Upper lobe of left lung (tissue), 4 donors: ENCODE data around the gene TMEM40.

Source experiments
- CTCF ChIP-seq, 6 experiments: fragments of 450-650 bp in 4 of 6; fragments of 200-600 bp in 2 of 6; sonication (generic) in 2 of 6; IDR thresholded peaks; one replicate each; pipeline ENCODE4 v1.5.1; 2016 to 2019; ENCODE audit warnings: antibody characterized with exemption in 6 of 6
- EP300 ChIP-seq, 4 donors: sonication (generic); formaldehyde crosslinking; IDR thresholded peaks; one replicate each; pipeline ENCODE4 v1.5.1; 2017; ENCODE audit warnings: antibody characterized with exemption in 4 of 4, control low read depth in 2 of 4
- POLR2A ChIP-seq, 4 donors: fragments of 450-650 bp; IDR thresholded peaks; one replicate each; pipeline ENCODE4 v1.5.1; 2016 to 2017; ENCODE audit warnings: antibody characterized with exemption in 4 of 4, mild to moderate bottlenecking in 2 of 4
- POLR2AphosphoS5 ChIP-seq, 2 donors: sonication (generic); formaldehyde crosslinking; IDR thresholded peaks; one replicate each; pipeline ENCODE4 v1.5.1; 2017; ENCODE audit warnings: antibody characterized with exemption in 2 of 2

GRCh38 chr3:12803371-12803770 lies 44.3 kb upstream of the TMEM40 start:
- no peak for TF ChIP-seq CTCF (IDR thresholded peaks at IDR 0.05)
- TF ChIP-seq POLR2AphosphoS5 (IDR thresholded peaks at IDR 0.05) = no peak
- no peak for TF ChIP-seq EP300 (IDR thresholded peaks at IDR 0.05)
- no peak for TF ChIP-seq POLR2A (IDR thresholded peaks at IDR 0.05)
